Medulla oblongata (tissue), 1 donor: Measurements from ENCODE around the gene ATP7B.

Experiments used
- DNase-seq: peaks from one replicate; pipeline ENCODE4 v3.0.0-alpha.2; 2015; ENCODE audit errors: extremely low spot score

Gene ATP7B

DNA sequence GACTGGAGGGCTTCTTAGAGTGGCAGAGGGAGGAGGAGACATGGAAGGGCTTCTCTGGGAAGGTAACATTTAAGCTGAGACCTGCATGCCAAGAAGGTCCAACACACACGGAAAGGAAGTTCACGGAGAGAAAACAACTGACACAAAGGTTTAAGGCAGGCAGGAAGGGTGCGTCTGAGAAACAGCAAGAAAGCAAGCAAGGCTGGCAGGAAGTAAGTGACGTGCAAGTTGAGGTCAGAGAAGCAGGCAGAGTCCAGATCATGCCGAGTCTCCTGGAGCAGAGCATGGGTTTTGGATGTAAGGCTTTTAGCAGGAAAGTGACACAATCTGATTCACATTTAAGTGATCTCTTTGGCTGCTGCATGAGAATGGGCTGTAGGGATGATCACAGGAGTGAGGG lies 60.5 kb downstream of the ATP7B start:
- DNase-seq = no peak

DNA sequence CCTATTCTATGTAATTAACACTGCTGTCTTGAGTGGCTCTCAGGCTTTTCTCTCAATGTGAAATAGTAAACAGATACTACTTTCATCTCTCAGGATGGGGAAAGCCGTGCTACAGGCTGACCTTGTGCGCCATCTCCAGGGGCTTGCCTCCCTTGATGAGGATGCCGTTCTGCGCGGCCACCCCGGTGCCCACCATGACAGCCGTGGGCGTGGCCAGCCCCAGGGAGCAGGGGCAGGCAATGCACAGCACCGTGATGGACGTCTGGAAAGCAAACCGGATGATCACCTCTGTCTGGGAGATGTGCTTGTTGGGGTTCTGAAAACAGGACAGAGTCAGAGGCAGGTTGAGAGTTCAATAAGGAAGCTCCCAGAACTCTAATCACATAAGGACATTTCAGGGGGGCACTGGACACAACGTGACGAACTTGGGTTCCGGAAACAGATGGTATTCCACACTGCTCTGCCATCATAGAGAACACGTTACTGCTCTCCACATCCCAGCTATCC lies 65.0 kb downstream of the ATP7B start:
- no peak for DNase-seq

DNA sequence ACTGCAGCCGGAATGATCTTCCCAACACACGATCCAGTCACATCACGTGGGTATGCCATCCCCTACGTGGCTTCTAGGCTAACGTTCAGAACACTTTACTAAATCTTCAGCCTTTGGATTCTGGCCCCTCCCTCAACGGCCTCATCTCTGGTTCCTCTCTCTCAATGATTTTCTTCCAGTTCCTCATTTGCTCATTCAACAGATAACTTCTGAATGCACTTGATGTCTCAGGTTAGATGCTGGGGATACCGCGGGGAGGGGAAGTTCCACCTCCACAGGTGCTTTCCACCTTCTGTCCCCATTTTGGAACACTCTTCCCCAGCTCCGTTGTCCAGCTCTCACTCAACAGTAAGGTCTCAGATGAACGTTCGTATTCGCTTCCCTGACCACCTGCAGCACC lies 66.1 kb downstream of the ATP7B start:
- no peak for DNase-seq

DNA sequence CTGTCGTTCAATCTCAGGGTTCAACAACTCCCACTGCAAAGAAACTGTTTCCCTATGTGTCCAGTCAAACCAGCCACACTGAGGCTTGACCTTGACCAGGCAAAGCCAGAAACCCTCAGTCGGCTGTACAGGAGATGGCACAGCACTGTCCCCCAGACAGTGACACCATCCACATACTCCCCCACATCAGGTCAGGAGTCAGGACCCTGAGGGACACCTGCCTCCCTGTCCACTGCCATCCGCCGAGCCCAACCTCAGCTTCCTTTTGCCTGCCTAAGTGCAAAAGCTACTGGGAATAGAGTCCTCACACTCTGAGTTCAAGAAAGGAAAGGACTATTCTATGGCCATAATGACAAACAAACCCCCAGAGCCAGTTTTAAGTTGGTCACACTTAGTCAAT lies 66.8 kb downstream of the ATP7B start:
- DNase-seq = no peak

DNA sequence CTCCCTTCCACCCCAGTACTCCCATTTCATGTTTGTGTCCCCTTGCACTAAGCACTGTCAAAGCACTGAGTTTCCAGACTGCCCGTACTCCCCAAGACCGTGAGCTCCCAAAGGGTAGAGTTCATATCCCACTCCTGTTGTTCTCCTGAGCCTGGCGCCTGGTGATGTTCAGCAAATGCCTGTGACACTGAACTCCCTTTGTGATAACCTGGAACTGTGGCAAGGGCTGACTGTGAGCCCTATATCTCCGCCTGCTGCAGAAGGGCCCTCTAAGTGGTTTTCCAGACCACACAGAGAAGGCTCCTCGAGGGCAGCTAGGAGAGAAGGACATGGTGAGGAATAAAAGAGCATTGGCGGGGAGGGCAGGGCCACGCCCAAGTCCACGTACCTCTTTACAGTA lies 67.5 kb downstream of the ATP7B start:
- DNase-seq = no peak

DNA sequence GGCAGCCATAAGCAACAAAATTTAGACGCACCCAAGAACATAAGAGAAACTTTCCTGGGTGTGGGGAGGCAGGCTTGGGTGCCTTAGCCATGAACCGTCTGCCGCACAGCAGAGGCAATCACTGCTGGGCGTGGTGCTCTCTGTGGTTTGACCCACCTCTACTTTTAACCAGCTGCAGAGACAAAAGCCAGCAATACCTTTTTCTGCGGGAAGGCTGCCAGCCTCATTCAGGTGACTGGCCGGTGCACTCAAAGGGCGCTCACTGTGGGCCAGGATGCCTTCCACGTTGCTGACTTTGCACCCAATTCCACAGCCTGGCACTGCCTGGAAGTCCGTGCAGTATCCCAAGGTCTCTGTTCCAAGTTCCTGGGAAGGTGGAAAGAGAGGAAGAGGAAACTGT lies 69.1 kb downstream of the ATP7B start:
- no peak for DNase-seq

DNA sequence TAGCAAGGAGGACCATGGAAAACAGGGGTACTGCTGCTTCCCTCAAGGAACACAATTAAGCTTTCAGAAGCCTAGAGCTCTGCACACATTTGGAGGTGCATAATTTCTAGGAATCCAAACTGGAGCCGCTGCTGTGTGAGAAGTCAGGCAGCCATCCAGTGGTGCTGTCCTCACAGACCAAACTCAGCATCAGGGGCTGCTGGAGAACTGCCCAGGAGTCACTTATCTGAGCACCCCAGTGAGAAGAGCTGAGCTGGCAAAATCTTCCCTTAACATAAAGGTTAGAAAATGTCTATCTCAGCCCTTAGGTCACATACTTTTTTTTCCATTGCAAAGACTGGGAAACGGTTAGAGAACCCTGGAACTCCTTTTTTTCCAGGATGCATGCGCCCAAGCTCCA lies 72.8 kb downstream of the ATP7B start:
- DNase-seq = no peak

DNA sequence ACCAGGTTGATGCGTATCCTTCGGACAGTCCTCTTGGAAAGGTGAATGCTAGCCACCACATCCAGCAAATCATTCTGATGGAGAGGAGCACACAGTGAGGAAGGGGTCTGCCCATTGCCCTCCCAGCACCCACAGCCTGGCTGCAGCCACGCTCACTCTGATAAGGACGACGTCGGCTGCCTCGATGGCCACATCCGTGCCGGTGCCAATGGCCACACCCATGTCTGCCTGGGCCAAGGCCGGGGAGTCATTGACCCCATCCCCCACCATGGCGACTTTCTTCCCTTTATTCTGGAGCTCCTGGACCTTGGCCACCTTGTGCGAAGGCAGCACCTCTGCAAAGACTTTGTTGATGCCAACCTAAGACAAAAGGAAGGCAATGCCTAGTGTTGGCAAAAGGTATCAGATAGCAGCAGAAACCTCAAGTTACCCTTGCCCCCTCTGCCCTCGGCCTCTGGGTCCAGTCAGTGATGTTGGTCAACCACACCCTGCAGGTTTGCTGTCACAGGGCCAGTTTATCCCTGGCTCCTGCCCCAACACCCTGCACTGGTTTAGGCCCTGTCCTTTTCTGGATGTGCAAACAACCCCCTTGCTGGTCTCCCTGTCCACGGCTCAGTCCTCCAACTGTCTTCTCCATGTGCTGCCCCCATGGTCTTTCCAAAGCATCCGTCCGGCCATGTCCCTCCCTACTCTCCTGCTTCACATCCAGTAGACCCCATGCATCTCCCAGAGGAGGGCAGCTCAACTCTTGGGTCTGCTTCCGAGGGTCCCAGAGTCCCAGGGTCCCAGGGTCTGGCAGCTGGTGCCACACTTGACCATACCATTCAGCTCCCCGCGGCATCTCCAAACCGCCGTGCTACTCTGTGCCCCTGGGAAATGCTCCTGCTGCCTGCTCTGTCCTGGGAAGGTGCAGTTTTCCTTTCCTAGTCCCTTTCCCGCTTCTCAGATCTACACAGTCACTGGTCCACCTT lies 73.6 kb downstream of the ATP7B start:
- no peak for DNase-seq

DNA sequence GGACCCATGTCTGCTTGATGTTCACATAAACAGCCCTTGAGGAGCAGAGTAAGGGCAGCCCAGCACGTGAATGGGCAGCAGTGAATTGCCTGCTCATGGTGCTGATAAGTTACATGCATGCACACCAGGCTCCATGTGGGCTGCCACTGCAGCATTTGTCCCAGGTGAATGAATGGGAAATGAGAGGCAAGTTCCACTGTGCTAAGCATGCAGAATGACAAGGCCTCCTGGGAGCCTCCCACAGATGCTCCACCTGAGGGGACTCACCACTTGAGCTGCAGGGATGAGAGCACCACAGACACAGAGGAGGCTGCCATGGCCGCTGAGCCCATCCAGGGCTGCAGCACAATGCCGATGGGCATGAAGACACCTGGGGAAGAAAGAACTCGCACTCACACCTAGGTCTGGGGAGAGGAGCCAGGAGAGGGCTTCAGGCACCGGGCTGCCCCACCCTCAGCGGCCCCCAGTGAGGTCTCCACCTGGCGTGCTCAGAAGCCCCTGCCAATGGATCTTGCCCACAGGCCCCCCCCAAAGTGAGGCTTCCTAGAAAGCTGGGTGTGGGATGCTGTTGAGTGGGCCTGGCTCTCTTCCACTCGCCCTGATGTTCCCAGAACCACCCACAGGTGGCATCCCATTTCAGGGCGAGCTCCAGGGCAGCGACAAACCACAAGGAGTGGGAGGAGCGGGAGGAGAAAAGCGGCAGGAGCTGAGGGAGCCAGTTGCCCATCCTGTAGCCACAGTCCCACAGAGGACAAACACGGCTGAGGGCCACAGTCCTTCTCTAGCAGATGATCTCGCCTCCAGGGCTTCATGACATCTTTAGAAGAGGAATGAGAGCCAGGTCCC lies 75.7 kb downstream of the ATP7B start:
- DNase-seq = no peak

DNA sequence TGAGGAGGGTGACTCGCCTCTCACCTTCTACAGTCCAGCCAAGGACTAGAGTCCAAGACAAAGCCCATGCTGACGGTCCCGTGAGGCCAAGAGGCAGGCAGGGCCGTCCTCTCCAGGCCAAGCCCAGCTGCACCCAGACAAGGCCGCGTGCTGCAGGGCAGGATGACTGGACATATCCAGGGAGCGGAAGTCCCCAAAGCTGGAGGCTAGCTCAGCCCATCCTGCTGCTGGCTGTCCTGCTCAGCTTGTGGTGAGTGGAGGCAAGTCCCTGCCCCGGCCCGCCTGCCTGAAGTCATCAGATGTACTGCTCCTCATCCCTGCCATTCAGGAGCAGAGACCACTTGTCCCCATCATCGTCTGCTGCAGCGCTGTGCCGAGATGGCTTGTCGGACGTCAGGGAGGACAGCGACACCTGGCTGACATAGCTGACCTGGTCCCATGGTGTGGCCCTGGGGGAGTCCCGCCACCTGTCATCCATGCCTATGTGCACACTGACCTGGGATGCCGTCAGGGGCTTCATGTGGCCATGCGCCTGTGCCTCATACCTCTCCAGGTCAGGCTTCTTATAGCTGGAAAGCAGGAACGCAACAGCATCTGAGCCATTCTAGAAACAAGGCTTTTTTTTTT lies 76.7 kb downstream of the ATP7B start:
- no peak for DNase-seq

DNA sequence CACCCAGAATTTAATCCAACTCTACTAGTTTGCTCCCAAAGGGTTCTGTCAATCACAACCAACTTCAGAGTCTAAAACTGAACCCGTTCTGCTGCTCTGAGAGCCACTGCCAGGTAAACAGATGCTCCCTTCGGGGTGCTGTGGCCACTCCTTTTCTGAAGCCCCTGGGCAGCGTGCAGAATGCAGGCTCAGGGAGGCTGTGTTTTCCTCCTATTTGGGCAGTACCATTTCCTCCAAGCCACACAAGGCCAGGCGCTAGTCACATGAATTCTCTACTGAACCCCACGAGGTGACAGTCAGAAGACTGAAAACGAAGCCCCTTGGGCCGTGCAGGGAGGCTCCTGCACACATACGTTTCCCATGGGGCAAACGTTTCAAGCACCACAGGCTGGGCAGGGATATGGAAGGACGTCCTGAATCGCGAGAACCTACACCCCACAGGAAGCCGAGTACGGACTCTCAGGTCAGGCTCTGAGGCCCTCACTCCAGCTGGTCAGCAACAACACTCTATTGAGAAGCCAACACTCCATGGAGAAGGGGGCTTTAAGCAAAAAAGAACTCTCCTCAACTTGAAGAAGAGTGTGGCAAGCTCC lies 77.7 kb downstream of the ATP7B start:
- no peak for DNase-seq

DNA sequence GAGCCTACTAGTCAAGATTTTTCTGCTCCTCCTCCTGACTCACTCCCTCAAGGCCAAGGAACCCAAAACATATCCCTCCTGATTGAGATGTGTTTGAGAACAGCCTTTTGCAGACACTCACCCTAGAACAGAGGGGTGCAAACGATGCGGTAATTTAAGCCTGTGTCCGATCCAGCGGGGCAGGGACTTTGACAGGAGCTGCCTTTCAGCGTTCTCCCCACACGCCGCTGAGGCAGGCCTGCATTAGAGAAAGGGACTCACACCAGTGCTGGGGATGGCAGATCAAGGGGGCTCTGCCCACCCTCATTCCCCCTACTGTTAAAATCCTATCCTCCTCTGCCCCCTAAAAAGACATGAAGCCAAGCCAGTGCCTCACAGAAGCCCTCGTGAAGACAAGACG lies 79.0 kb downstream of the ATP7B start:
- no peak for DNase-seq

DNA sequence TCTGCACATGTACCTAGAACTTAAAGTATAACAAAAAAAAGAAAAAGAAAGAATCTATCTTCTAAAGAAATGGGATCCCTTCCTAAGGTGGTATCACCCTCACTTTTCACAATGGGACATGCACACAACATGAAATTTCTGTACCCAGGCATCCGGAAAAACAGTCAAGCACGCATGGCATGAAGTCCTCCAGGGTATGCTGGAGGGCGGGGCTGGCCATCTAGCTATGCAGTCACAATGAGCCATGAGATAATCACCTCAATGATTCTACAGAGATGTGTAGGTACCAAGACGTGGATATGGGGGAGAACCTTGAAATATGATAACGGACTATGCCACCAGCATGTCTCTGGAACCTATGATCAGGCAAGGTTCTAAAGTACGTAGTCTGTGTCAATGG lies 79.6 kb downstream of the ATP7B start:
- no peak for DNase-seq

DNA sequence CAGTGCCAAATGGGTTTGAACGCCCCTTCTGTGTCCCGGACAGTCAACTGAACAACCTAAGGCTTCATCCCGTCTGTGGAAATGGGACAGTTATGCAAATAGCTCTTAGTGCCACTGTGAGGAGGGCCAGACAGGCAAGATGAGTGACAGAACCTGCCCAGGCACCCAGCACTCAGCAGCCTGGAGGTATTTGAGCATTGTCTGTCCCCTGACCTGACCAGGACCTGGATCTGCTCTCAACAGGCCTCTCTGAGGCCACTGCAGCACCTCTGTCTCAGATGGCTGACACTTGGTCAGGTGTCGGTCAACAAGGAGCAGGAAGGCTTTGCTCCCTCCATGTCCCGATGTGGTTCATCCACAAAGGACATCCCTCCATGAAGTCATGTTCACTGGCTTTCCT lies 81.6 kb downstream of the ATP7B start:
- no peak for DNase-seq

DNA sequence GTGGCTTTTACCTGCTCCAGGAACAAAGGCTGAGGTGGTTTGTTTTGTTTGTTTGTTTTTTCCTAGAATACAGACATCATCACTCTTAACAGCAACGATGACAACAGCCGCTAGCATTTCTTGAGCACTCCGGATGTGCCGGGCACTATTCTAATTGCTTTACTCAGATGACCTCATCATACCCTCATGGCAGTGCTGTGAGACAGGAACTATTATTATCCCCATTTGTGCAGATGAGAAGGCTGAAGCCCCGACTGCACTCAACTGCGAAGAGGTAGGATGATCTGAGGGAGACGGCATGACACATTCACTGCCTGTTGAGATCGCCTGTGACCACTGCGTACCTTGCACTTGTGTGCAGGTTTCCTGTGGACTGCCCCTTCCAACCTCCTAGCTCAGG lies 83.0 kb downstream of the ATP7B start:
- no peak for DNase-seq

DNA sequence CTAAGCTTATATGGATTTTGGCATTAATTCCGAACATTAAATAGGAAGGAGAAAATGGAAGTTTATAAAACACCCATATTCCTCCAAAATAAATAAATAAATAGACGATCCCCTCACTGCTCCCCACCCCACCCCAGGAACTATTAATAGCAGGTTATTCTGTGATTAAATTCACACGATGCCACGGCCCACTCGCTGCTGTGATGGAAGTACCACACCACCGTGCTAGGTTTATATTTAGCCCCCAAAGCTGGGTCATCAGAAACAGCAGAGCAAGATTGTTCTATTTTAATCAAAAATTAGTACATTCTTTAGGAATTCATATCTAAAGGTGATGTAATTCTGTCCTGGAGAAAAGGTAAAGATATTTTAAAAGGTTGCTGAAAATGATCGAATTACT lies 84.1 kb downstream of the ATP7B start:
- no peak for DNase-seq

DNA sequence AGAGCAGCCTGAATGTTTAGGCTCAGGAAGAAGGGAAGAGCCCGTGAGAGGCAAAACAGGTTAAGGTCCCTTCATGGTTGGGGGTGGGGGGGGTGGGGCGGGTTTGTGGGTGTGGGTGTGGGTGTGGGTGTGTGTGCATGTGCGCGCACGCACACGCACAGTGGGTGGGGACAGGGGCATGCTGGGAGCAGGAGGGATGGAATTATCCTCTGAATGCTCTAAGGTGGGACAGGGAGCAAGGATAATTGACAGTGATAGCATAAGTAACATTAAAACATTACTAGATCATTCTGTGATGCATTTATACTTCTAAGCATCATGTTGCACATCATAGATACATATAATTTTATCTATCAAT lies 84.7 kb downstream of the ATP7B start:
- no peak for DNase-seq

DNA sequence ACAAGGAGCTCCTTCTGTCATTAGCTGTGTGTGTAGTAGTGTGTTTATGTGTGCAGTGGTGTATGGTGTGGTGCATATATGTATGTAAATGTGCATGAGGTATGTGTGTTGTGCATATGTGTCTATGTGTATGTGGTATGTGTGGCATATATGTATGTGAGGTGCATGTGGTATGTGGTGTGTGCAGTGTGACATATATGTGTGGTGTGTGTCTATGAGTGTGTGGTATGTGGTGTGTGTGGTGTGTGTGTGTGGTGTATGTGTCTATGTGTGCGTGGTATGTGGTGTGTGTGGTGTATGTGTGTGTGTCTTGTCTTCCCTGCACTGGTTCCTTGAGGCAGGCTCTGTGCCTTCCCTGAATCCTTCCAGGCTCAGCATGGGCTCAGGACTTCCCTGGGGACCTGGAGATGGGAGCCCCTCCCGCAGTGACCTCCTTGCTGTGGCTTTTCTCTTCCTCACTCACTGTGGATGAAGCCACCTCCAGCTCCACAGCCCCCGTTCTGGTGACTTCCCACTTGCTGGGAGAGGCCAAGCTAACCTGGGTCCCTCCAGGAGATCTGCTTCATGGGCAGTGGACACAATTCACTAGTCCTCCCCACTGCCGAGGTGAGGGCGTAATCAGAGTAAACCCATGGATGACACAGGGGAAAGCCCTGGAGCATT lies 85.3 kb downstream of the ATP7B start:
- DNase-seq = no peak

DNA sequence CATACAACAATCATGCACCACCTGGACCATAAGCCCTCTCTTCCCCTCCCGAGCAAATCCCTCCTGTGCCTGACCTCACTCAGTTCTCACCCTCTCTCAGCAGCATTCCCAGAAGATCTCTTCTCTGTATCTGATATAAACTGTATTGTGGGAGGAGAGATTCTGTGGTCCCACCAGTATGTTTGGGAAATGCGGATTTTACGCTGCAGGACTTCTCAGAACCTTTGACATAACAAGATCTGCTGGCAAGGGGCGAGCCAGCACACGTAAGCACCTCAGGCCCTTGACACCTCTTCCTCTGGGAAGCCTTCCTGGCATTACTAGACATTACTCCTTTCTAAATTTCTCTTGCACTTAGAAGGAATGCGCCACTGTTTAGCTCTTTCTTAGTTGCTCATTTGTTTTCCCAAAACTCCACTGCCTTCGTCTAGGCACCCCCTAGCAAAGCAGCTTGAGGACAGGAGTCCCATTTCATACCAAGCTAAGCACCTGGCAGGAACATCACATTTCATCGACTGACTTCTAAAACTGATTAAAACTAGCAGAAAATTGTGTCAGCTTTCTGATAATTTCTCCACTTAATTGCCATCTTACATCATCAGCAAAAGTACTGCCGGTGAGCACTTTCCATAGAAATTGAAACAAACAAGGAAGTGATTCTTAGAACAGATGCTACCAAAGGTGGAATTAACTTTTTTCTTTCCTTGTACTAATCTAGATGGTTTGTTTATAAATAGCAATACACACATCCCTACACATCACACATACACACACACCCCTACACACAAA lies 86.3 kb downstream of the ATP7B start:
- DNase-seq = no peak

DNA sequence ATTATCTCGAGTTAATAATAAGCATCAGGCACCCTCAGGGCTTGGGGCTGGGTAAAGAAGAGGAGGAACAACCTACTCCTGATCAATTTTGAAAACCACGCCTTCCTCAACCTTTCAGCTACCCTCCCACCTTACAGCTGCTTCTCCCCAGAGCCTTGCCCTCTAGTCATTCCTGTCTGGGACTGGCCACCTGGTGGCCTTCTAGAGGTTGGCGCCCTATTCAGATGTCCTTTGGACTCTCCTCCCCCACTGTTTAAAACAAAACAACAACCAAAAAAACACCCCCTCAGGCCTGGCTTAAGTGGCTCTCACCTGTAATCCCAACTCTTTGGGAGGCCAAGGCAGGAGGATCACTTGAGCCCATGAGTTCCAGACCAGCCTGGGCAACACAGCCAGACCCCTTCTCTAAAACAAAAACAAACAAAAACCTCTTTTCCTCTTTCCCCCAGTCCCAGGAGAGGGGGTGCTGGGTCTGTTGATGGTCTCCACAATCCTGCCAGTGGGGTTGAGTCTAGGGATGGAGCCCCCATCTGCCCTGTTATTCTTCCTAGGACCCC lies 87.2 kb downstream of the ATP7B start:
- no peak for DNase-seq
